GM19324 (cell line): ENCODE measurements around the gene CAMTA1.

Experiments
- ATAC-seq: cut with Tn5 transposase; IDR thresholded peaks from one replicate; pipeline ENCODE4 v1.9.1; 2021; ENCODE audit warnings: mild to moderate bottlenecking, moderate library complexity; ENCODE audit not compliant: unreplicated experiment, low FRiP score

CAMTA1 gene

DNA sequence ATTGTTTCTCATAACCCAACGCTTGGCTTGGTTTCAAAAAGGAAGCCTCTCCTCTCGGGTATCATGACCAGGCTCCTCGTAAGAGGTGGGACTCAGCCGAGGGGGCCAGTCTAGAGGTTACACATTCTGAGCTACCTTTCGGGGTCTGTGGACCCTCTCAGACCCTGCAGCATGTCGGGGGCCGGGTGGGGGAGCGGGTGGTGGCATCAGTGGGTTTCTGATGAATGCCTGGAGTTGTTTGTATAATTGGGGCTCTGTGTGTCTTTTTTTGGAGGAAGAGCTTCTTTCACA is 229.3 kb downstream of the CAMTA1 start:
- ATAC-seq = no peak

DNA sequence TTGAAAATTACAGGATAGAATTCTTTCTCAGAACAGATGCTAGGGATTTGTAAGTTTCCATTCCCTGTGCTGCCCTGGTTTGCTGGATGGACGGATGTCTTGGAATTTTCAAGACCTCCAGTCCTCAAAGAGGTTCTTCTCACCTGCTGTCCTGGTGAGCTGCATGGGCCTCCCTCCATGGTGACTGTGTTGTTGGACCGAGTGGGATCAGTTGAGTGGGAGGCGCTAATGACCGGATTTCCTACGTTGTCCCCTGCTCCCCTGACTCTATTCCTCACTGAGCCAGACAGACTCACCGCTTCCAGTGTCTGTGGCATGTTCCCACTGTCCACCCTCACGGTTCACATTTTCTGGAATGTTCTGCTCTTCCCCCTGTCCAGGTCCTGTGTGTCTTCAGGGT is 229.8 kb downstream of the CAMTA1 start:
- no peak for ATAC-seq

DNA sequence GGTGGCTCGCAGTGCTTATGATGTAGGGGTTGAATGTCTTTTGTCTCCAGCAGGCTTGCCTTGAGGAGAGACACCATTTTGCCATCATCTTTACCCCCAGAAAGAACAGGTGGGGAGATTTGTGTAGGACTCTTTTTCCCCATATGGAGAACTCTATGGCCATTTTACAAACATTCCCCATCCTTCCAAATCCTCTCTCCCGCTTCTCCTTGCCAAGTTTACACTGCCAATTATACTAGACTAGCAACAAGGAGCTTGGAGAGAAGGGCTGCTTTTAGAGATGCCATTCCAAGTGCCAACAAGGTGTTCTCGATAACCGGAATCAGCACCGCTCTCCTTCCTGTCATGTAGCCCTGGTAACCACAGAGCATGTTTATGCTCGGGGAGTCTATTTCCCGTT is 233.1 kb downstream of the CAMTA1 start:
- ATAC-seq = no peak

DNA sequence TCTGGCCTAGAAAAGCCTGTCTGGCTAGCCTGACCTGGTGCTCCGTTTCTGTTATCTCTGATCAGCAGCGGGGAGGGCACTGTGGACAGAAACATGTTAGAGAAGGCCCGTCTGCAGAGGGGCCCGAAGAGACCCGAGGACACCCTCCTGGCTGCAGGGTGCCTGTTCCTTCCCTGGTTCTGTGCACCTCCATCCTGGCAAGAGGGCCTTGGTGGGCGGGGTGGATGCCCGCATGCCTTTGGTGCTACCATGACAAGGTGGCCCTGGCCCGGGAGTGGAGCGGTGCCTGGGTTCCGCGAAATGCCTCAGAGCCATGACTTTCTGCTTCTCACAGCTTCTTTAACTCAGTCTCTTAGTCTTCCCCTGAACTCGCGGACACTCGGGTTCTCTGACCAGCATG is 233.6 kb downstream of the CAMTA1 start:
- ATAC-seq = no peak

DNA sequence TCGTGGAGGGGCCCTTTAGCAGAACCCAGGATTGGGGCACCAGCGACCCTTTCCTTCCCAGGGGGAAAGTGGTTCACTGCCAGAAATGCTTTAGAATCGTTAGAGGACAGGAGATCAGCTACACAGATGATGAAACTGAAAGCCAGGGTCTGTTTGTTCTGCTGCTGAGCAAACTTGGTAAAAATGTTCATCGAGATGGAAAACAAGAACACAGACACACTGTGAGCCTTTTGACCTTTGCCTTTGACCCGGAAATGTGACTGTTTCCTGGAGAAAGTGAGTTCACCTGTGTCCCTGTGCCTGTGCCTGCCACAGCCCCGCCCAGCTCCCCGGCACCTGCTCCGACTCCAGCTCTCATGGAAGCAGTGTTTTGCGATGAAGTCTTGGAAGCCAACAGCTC is 234.3 kb downstream of the CAMTA1 start:
- no peak for ATAC-seq

DNA sequence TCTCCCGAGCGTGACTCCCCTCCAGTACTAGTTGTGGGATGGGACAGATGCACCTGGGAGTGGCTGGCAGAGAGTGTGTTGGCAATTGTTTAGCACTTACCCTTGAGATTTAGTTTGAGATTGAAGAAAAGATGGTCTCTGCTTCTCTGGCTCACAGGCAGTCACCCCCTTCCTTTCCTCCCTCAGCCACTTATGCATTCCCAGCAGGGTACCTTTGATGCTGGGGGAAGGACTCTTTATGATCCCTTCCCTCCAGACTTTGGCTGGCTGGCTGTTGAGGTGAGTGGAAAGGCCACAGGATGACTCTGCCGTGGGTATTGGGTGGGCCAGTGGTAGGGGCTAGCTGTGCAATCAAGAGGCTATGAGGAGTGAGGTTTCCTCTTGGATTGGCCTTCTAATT is 236.8 kb downstream of the CAMTA1 start:
- ATAC-seq = no peak

DNA sequence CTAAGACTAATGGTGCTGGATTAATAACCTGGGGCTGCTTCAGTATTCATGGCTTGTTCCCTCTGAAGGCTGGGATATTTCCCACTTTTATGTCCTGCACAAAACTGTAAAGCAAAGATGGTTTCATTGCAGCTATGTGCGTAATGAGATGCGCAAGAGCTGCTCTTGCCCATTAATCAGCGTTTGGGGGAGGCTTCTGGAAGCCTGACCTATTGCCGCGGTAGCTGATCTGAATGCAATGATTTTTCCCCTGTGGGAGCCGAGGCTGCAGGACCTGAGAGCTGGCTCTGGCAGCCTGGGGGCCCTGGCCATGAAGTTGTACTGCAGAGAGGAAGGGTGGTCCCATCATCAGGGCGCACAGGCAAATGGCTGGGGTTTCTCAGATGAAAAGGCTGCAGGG is 239.8 kb downstream of the CAMTA1 start:
- no peak for ATAC-seq

DNA sequence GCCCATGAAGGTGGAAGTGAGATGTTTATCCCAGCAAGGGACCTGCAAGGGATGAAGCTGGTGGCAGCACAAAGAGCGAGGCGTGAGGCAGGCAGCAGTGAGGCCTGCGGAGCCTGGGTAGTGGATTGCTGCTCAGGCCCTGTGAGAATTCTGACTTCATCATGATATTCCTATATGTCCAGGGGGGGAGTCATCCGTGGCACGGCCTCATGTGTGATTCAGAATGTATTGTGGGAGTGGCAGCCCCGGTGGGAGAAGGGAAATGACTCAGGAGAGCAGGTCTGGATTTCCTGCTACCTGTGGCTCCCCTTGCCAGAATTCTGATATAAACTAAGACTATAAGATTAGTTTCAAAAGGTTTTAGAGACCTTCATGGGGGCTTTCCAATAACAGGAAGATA is 240.9 kb downstream of the CAMTA1 start:
- ATAC-seq = no peak

DNA sequence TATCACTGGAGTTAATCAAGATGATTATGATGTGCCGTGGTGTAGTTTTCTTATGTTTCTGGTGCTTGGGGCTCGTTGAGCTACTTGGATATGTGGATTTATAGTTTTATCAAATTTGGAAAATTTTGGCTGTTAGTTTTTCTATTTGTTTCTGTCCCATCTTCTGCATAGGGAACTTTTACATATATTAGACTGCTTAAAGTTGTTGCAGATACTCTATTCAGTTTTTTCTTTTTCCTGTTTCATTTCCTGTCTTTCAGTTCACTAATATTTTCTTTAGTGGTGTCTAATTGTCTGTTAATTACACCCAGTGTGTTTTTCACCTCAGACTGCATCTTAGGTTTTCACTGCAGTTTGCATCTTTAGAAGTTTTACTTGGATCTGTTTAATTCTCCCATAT is 247.7 kb downstream of the CAMTA1 start:
- ATAC-seq = no peak

DNA sequence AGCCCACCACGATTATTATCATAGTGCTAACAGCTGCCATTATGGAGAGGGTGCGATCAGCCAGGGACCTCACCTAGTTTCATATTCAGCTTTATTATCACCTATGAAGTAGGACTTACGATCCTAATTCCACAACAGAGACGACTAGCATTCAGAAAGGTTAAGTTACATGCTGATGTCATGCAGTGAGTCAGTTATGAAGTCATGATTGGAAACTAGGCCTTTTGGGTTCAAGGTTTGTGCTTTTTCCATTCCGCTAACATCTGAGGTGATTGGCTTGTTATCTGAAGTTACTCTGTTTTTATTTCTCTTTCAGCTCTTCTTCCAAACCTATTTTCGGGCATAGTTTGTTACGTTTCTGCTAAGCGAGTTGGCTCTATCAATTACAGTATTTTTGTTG is 251.1 kb downstream of the CAMTA1 start:
- no peak for ATAC-seq

DNA sequence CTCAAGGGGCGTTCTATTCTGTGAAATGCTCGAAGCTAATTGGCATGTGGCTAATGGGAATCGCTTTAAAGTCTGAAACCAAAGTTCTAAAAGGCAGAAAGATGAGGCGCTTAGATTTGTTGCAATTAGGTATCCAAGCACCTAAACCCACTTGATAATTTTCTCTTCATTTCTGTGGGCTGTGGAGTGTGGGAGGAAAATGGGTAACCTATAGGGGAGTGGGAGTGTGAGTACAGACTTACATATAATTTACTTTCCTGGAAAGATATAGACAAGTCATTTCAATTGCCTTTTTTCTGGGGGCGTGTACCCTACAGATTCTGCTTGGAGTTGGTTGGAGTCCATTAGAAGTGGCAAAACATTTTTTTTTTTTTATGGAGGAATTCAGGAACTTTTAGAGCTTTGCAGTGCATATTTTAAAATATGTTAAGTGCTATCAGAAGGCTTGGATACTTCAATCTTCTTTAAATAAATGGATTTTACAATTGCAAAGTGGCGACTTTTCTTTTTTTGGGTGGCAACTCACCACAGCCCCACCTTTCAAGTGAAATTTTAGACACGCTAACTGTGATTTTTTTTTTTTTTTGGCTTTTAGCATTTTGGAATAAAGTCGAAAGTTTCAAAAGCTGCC is 254.5 kb downstream of the CAMTA1 start:
- ATAC-seq = no peak

DNA sequence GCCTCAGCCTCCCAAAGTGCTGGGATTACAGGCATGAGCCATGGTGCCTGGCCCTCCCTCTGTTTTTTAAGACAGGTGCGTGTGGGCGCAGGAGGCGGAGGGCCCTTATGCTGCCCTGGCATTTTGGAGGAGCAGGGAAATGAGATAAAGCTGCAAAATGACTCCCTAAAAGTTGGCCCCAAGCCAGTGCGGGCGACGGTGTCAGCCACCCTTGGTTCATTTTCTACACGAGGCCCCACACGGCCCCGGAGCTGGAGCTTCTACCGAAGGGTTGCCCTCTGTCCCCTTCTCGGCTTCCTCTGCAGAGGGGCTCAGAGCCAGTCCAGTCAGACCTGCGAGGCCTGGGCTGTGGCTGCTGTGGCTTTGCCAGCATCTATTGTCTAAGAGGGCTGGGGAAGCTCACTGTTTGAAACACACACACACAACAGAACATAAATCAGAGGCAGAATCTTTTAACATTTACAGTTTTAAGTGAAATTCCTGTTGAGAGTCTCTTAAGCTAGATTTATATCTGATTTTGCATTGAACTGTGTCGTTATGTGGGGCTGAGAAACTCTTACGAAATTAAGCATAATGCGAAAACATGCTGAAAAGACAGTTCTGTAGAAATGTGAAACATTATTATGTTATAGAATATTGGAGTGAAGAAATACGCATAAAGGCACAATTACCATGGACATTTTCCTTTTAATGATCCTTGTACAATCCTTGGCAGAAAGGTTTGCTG is 255.9 kb downstream of the CAMTA1 start:
- ATAC-seq = no peak

DNA sequence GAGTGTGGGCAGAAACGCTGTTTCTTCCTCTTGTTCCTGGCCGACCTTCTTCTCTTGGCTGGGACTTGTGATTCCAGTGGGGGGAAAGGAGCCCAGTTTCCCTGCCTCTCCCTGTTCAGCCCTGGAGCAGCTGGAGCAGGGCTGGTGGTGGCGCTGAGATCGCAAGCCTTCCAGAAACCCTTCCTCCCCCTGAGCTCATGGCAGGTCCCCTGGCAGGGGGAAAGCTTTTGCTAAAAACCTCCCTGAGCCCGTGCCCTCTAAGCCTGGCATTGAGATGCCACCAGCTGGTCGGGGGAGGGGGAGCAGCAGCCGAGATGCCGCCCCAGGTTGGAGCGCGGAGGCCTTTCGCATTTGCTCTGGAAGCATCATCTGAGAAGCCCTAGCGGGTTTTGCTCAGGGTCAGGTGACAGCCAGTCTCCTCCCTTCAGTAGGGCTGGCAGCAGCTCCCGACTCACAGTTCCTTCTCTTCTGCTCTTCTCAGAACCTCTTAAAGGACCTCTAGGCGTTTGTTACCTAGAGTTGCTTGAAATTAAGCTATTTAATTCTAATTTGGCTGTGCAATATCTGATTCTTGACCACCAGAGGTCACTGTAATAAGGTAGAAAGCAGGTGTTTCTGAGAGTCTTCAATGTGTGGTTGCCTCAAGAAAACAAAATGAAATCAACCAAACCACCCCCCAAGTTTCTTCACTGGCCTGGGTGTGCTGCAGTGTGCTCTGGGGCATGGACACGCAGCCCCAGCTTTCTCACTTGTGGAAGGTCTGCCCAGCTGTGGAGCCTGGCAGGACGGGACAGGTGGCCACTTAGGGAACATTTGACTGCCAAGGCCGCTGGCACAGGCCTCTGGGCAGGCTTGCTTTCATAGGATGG is 257.3 kb downstream of the CAMTA1 start:
- ATAC-seq = no peak

DNA sequence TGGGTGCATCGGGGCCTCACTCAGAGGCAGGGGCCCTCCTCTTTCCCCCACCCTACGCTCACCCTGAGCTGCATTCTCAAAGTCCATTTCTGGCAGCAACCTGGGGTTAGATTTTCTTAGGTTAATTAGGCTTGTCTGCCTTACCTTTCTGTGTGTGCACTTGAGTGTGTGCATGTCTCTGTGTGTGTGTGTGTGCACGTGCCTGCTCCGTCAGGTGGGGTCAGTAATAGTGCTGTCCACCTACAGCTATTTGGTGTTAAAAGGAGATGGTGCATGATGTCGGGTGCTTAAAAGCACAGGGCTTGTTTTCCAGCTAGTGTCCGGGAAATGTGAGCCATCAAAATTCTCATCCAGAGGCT is 257.9 kb downstream of the CAMTA1 start:
- no peak for ATAC-seq

DNA sequence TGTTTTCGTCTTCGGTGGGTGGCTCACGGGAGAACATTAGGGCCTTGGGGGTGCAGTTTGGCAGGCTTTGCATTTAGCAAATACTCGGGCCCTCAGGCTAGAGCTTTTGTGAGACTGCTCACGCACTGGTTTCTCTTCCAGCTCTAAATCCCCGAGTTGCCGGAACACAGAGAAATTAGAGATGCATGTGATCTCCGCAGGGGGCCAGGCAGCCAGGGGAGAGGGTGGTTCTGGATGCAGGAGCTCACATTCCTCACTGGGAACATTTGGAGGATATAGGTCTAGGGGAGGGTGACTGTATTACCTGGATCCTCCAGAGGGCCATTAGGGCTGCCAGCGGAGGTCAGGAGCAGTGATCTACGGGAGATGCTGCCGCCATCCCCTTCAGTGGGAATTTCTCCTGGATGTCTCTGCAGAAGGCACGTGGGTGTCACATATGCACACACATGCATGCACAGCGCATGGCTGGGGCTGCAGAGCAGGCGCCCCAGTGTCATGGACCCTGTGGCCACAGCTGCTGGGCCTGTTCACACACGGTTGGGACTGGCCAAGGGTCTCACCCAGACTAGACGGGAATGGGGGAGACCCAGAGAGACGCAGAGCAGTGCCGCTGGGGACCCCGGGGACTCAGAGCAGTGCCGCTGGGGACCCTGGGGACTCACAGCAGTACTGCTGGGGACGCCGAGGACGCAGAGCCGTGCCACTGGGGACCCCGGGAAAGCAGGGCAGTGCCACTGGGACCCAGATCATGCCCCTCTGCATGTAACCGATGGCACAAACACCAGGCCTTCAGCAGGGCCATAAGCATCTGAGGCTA is 258.7 kb downstream of the CAMTA1 start:
- no peak for ATAC-seq

DNA sequence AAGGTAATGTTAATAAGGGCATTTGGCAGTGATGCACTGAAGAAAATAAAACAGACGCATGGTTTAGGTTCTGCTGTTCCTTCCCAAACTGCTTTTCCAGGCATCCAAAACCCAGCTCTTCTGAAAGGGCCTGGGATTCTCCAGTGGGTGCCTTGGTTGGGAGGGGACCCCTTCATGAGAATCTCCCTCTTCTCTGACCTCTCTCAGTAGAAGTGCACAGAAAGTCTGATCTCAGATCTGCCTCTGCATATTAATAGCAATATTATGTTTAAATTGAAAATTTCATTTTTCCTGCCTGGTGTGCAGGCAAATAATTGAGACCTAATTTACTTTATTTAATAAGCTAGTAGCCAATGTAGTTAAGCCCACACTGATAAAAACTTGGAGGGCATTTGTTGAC is 260.6 kb downstream of the CAMTA1 start:
- ATAC-seq = no peak

DNA sequence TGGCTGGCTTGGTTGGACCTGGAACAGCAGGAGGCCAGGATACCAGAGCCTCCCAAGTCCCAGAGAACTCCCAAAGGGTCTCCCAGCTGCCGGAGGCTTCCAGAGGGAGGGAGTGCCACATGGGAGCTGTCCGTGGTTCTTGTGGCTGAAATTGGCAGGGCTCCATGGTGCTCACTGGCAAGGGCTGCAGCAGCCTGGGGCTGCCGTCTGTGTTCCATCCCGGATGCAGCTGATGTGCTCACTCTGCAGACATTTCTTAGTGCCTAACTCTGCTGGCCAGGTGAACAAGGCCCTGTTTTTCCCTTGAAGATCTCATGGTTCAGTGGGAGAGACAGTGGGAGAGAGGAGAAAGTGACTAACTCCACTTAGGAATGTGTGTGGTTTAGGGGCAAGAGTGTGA is 261.1 kb downstream of the CAMTA1 start:
- ATAC-seq = no peak

DNA sequence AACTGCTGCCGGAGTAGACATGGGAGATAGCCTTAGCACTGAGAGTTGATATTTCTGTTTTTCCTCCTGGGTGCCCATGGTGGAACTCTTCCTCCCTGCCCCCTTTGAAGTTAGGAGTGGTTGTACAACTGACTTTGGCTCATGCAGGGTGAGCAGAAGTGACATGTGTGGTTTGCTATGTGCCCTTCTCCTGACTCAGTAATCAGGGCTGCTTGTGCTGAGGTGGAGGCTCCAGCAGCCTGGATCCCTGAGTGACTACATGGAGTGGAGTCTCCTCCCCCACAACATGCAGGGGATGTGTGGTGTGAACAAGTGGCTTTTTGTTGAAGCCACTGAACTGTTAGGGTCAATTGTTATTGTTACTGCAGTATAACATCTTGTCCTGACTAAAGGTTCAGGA is 261.6 kb downstream of the CAMTA1 start:
- ATAC-seq = no peak

DNA sequence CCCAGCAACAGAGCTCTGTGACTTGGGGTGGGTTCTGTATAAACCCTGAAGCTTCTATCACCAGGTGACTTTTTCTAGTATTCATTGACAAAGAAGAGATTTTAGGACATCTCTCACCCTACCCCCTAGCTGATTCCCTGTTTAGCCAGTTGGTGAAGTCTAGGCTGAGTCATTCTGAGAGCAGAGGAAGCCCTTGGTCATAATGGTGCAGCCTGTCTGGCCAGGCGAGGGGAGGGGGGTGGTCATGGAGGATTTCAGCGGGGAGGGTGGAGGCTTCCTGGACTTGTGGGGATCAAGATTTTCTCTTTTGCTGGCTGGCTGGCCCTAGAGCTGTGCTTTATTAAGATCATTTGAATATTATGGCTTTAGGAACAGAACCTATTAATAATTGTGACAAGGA is 262.6 kb downstream of the CAMTA1 start:
- ATAC-seq = no peak

DNA sequence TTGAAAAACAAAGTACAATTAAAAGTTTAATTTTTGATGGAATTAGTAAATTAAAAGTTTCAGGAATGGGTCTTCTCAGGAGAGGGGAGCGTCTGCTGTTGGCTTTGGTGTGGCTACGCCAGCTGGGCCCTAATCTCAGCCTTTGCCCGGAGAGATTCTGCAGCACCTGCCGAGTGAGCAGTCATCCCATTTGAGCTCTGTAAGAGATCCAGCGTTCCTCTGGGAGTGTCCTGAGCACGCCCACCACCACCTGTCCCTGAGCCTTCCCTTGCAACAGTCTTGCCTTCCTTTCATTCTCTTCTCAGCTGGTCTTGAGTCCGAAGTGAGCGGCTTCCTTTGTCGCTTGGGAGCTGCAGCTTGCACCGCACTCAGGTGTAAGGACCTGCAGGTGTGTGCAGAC is 263.1 kb downstream of the CAMTA1 start:
- no peak for ATAC-seq
